Adipocyte (in vitro differentiated cells): ENCODE measurements around the gene TREM1.
"Not testable (repeated sequence)": the region's sequence is repeated elsewhere in the genome, so short reads cannot be mapped to it uniquely, and the experiment has no call there.

Experiments used
- DNase-seq: peaks from one replicate; pipeline ENCODE4 v3.0.0-alpha.2; 2015; ENCODE audit warnings: low read depth
- H3K27me3 ChIP-seq: replicated peaks from 2 replicates; pipeline ENCODE4 v1.7.0; 2013; ENCODE audit warnings: mild to moderate bottlenecking, low read length, moderate library complexity; ENCODE audit not compliant: control insufficient read depth, insufficient read depth
- H3K36me3 ChIP-seq: 2 replicates; pipeline ENCODE4 v1.7.0; 2013; ENCODE audit warnings: low read length, mild to moderate bottlenecking, moderate library complexity; ENCODE audit not compliant: control insufficient read depth, insufficient read depth, severe bottlenecking
- H3K4me1 ChIP-seq: 2 replicates; pipeline ENCODE4 v1.7.0; 2013; ENCODE audit warnings: mild to moderate bottlenecking, low read length, moderate library complexity; ENCODE audit not compliant: control insufficient read depth, insufficient read depth
- H3K4me3 ChIP-seq: 2 replicates; pipeline ENCODE4 v1.7.0; 2013; ENCODE audit warnings: mild to moderate bottlenecking, low read length, moderate library complexity
- H3K9ac ChIP-seq: 2 replicates; pipeline ENCODE4 v1.7.0; 2013; ENCODE audit warnings: mild to moderate bottlenecking, low read length, moderate library complexity
- H3K9me3 ChIP-seq: 2 replicates; pipeline ENCODE4 v1.7.0; 2013; ENCODE audit warnings: mild to moderate bottlenecking, low read length, moderate library complexity; ENCODE audit not compliant: control insufficient read depth

TREM1 gene

GRCh38 chr6:41321183-41321582 is 34.7 kb upstream of the TREM1 start:
- no peaks in the 10 kb centered on the region for H3K36me3 ChIP-seq
- H3K9me3 ChIP-seq = no peaks in the 10 kb centered on the region
- DNase-seq = no peak
- H3K4me3 ChIP-seq = no peak overlapping the region
- H3K4me1 ChIP-seq = peaks cover 5% of the 10 kb centered on the region
- H3K27me3 ChIP-seq = peaks cover 64% of the 10 kb centered on the region
- H3K9ac ChIP-seq = no peak overlapping the region

GRCh38 chr6:41318654-41319565 is 32.4 kb upstream of the TREM1 start:
- Histone ChIP-seq H3K27me3 (peaks cover 59% of the 10 kb centered on the region), H3K4me1 (peaks cover 5% of the 10 kb centered on the region), H3K9ac (peak overlapping the region; percentile 52), H3K9me3 (no peaks in the 10 kb centered on the region), H3K36me3 (no peaks in the 10 kb centered on the region), H3K4me3 (peak overlapping the region; percentile 73)
- DNase-seq = peak; percentile 89

- DNase-seq = no peak
- Histone ChIP-seq H3K9ac (peak overlapping the region; percentile 52), H3K9me3 (no peaks in the 10 kb centered on the region), H3K27me3 (peaks cover 59% of the 10 kb centered on the region), H3K4me3 (peak overlapping the region; percentile 73), H3K4me1 (peaks cover 5% of the 10 kb centered on the region), H3K36me3 (no peaks in the 10 kb centered on the region)
Observed at GRCh38 chr6:41318261-41318653, 31.8 kb upstream of the TREM1 start.

- peaks cover 68% of the 10 kb centered on the region for H3K27me3 ChIP-seq
- no peaks in the 10 kb centered on the region for H3K9me3 ChIP-seq
- no peak overlapping the region for H3K4me3 ChIP-seq
- H3K9ac ChIP-seq = no peak overlapping the region
- H3K4me1 ChIP-seq = peaks cover 5% of the 10 kb centered on the region
- no peaks in the 10 kb centered on the region for H3K36me3 ChIP-seq
- DNase-seq = no peak
Observed at GRCh38 chr6:41315943-41316620, 29.6 kb upstream of the TREM1 start.

- no peak for DNase-seq
- Histone ChIP-seq H3K27me3 (peaks cover 70% of the 10 kb centered on the region), H3K36me3 (no peaks in the 10 kb centered on the region), H3K4me1 (peaks cover 5% of the 10 kb centered on the region), H3K9ac (no peak overlapping the region), H3K9me3 (no peaks in the 10 kb centered on the region), H3K4me3 (no peak overlapping the region)
Observed at GRCh38 chr6:41315203-41315602, 28.7 kb upstream of the TREM1 start.

- DNase-seq = peak; percentile 65
Observed at GRCh38 chr6:41306187-41306854, 19.8 kb upstream of the TREM1 start.

GRCh38 chr6:41302638-41303037 is 16.2 kb upstream of the TREM1 start:
- Histone ChIP-seq H3K9me3 (peaks cover 14% of the 10 kb centered on the region), H3K4me1 (no peaks in the 10 kb centered on the region), H3K36me3 (no peaks in the 10 kb centered on the region), H3K27me3 (peaks cover 11% of the 10 kb centered on the region), H3K9ac (no peak overlapping the region), H3K4me3 (no peak overlapping the region)
- DNase-seq = no peak

More at GRCh38 chr6:41306187-41306854, 19.8 kb upstream of the TREM1 start:
- Histone ChIP-seq H3K9ac (no peak overlapping the region), H3K36me3 (no peaks in the 10 kb centered on the region), H3K4me3 (no peak overlapping the region), H3K4me1 (no peaks in the 10 kb centered on the region), H3K27me3 (peaks cover 40% of the 10 kb centered on the region), H3K9me3 (peaks cover 6% of the 10 kb centered on the region)

- no peaks in the 10 kb centered on the region for H3K27me3 ChIP-seq
- no peak overlapping the region for H3K4me3 ChIP-seq
- no peaks in the 10 kb centered on the region for H3K4me1 ChIP-seq
- no peak for DNase-seq
- H3K9me3 ChIP-seq = peaks cover 10% of the 10 kb centered on the region
- no peaks in the 10 kb centered on the region for H3K36me3 ChIP-seq
- no peak overlapping the region for H3K9ac ChIP-seq
Observed at GRCh38 chr6:41298785-41299502, 12.5 kb upstream of the TREM1 start.

GRCh38 chr6:41297248-41297647 is 10.8 kb upstream of the TREM1 start:
- not testable (repeated sequence) for H3K36me3 ChIP-seq, DNase-seq, H3K9ac ChIP-seq, H3K9me3 ChIP-seq, H3K4me3 ChIP-seq, H3K4me1 ChIP-seq, H3K27me3 ChIP-seq

- no peaks in the 10 kb centered on the region for H3K4me1 ChIP-seq
- no peak for DNase-seq
- no peak overlapping the region for H3K4me3 ChIP-seq
- no peaks in the 10 kb centered on the region for H3K36me3 ChIP-seq
- H3K9ac ChIP-seq = no peak overlapping the region
- no peaks in the 10 kb centered on the region for H3K27me3 ChIP-seq
- H3K9me3 ChIP-seq = no peaks in the 10 kb centered on the region
Observed at GRCh38 chr6:41294214-41294872, 7.9 kb upstream of the TREM1 start.
